Measurements from ENCODE around the gene SECTM1.
A peak's percentile ranks its signal among the peaks of the same experiment; 100 is the strongest.

The SECTM1 gene

DNA sequence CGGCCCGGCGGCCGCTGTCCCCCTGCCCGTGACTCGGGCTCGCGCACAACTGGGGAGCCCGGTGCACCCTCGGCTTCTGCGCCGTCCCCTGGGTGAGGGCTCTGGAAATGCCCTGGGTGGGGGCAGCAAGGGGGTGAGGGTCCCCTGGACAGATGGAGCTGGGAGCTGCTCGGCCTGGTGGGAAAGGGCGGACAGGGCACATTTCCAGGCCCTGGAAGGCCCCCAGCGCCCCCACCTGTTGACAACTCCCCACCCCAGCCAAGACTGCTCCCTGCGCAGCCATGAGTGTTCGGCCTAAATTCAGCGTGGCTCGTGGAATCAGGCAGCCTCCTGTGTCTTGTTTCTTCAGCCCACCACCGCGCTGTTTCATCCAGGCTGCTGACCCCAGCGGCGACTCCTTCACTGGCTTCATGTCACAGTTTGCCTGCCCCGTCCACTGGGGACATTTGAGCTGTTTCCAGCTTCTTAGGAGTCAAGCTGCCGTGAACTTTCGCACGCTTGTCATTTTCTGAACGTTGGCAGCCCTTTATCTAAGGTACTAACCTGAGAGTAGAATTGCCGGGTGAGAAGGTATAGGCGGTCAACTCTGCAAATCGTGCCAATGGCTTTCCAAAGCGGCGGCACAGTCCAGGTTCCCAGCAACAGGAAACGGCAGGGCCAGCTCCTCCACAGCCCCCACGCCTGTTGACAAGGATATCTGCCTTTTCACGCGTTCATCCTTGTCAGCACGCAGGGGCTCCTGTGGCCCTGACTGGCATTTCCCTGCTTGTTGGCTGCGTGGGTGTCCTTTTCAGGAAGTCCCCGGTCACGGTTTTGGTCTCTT, 38.9 kb upstream of the SECTM1 start:
- no peak for TF ChIP-seq BACH2 (CRISPR knock-in tag; IDR thresholded peaks at IDR 0.05; ENCODE audit: borderline replicate concordance)
- TF ChIP-seq CSDC2 (CRISPR knock-in tag; IDR thresholded peaks at IDR 0.05): no peak
- TF ChIP-seq, protein P1, sequence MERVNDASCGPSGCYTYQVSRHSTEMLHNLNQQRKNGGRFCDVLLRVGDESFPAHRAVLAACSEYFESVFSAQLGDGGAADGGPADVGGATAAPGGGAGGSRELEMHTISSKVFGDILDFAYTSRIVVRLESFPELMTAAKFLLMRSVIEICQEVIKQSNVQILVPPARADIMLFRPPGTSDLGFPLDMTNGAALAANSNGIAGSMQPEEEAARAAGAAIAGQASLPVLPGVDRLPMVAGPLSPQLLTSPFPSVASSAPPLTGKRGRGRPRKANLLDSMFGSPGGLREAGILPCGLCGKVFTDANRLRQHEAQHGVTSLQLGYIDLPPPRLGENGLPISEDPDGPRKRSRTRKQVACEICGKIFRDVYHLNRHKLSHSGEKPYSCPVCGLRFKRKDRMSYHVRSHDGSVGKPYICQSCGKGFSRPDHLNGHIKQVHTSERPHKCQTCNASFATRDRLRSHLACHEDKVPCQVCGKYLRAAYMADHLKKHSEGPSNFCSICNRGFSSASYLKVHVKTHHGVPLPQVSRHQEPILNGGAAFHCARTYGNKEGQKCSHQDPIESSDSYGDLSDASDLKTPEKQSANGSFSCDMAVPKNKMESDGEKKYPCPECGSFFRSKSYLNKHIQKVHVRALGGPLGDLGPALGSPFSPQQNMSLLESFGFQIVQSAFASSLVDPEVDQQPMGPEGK (CRISPR knock-in tag; IDR thresholded peaks at IDR 0.05; ENCODE audit: borderline replicate concordance): no peak
- no peak for TF ChIP-seq GLIS3 (CRISPR knock-in tag; IDR thresholded peaks at IDR 0.05)
- TF ChIP-seq ZNF70 (CRISPR knock-in tag; IDR thresholded peaks at IDR 0.05): no peak
- no peak for TF ChIP-seq ZNF565 (CRISPR knock-in tag; conservative IDR thresholded peaks at IDR 0.05; ENCODE audit: low read depth)
- no peak for TF ChIP-seq SNAI2 (CRISPR knock-in tag; IDR thresholded peaks at IDR 0.05)

DNA sequence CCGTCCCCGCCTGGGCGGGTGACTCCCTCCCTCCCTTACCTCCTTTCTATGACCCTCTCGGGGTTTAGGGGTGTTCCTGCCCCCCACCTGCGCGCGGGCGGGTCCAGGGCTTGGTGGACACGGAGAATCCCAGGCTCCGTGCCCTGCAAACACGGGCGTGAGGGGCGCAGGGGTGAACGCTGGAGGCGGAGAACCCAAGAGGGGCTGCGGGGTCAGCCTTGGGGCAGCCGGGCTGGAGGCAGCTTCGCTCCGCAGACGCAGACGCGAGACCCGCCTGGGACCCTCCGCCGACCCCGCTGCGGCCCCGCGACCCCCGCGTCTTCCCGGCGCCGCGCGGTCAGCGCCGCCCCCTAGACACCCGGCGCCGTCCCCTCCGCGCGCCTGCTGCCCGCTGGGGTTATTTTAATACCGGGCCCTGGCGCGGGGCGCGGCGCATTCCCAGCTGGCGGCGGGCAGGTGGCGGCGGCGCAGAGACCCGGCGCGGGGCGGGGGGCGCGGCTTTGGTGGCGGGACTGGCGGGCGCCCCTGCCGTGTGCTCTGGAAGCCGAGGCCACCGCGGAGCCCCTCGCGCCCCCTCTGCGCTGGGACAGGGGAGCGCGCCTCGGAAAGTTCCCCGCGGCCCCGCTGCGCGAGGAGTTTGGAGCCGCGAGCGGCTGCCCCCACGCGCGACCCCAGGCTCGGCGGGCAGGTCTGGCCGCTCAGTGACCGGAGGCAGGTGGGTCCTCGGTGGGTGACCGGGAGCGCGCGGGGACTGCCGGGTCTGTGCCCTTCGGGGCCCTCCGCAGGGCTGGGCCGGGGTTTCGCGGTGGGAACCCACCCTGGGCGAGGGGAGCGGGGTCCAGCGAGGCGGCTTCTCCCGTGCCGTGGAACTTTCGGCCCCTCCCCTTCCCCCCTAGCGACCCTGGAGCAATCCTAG, 38.0 kb upstream of the SECTM1 start, which contains the start of gene UTS2R:
Gene UTS2R (plus strand): TSS at position 433 of the 916 bp plus-strand sequence. CDS start 2,560 bp downstream, outside the sequence.
- no peak for ATAC-seq
- TF ChIP-seq ZNF70 (CRISPR knock-in tag; IDR thresholded peaks at IDR 0.05): no peak
- TF ChIP-seq, protein P2, sequence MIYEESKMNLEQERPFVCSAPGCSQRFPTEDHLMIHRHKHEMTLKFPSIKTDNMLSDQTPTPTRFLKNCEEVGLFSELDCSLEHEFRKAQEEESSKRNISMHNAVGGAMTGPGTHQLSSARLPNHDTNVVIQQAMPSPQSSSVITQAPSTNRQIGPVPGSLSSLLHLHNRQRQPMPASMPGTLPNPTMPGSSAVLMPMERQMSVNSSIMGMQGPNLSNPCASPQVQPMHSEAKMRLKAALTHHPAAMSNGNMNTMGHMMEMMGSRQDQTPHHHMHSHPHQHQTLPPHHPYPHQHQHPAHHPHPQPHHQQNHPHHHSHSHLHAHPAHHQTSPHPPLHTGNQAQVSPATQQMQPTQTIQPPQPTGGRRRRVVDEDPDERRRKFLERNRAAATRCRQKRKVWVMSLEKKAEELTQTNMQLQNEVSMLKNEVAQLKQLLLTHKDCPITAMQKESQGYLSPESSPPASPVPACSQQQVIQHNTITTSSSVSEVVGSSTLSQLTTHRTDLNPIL (CRISPR knock-in tag; IDR thresholded peaks at IDR 0.05; ENCODE audit: low read depth): no peak
- TF ChIP-seq ISL1 (CRISPR knock-in tag; IDR thresholded peaks at IDR 0.05): no peak

More for the DNA sequence above, 38.9 kb upstream of the SECTM1 start:
- ATAC-seq: no peak

DNA sequence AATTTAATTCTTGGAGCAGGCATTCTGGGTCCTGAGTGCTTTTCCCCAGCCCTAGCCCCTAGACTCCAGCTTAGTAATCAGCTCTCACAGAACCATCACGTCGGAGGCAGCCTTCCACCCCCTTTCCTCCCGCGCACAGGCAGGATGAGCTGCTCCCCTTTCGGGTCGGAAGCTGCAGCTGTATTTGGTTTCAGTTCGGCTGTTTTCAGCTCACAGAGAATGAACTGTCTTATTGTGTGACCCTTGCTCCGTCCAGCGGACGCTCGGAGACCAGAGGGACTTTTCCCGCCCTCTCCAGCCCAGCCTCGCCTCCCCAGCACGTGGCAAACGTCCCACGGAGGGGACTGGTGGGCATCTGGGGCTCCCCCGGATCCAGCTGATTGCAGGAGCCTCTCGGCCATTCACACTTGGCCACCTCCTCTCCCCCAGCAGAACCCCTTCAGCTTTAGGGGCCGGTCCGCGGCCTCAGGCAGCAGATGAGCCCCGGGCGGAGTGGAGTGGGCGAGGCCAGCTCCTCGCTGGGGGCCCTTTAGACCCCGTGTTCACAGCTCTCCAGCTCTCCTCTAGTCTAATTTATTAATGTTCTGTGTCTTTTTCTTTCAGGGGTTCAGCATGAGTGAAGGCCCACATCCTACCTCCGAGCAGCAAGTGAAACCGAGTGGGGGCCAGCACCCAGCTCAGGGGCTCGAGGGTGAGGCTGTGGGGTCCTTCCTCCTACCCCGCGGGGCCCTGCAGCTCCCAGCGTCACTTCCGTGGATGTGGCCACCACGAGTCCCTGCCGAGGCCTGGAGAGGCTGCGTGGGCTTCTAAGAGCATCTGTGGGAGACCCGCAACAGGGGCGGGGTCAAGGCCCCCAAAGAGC, 37.1 kb upstream of the SECTM1 start:
- TF ChIP-seq, protein P2 (CRISPR knock-in tag; IDR thresholded peaks at IDR 0.05; ENCODE audit: low read depth): no peak
- TF ChIP-seq CSDC2 (CRISPR knock-in tag; IDR thresholded peaks at IDR 0.05) (no peak), SNAI2 (CRISPR knock-in tag; IDR thresholded peaks at IDR 0.05) (no peak), ZNF565 (CRISPR knock-in tag; conservative IDR thresholded peaks at IDR 0.05; ENCODE audit: low read depth) (no peak), ISL1 (CRISPR knock-in tag; IDR thresholded peaks at IDR 0.05) (no peak), ZFP30 (CRISPR knock-in tag; IDR thresholded peaks at IDR 0.05) (no peak), ESRRG (CRISPR knock-in tag; IDR thresholded peaks at IDR 0.05) (no peak), GLIS3 (CRISPR knock-in tag; IDR thresholded peaks at IDR 0.05) (no peak), TCF4 (CRISPR knock-in tag; IDR thresholded peaks at IDR 0.05; ENCODE audit: borderline replicate concordance) (no peak), ZNF8 (CRISPR knock-in tag; IDR thresholded peaks at IDR 0.05) (no peak), ZFP3 (CRISPR knock-in tag; IDR thresholded peaks at IDR 0.05) (no peak), BACH2 (CRISPR knock-in tag; IDR thresholded peaks at IDR 0.05; ENCODE audit: borderline replicate concordance) (no peak)
- TF ChIP-seq, protein P3, sequence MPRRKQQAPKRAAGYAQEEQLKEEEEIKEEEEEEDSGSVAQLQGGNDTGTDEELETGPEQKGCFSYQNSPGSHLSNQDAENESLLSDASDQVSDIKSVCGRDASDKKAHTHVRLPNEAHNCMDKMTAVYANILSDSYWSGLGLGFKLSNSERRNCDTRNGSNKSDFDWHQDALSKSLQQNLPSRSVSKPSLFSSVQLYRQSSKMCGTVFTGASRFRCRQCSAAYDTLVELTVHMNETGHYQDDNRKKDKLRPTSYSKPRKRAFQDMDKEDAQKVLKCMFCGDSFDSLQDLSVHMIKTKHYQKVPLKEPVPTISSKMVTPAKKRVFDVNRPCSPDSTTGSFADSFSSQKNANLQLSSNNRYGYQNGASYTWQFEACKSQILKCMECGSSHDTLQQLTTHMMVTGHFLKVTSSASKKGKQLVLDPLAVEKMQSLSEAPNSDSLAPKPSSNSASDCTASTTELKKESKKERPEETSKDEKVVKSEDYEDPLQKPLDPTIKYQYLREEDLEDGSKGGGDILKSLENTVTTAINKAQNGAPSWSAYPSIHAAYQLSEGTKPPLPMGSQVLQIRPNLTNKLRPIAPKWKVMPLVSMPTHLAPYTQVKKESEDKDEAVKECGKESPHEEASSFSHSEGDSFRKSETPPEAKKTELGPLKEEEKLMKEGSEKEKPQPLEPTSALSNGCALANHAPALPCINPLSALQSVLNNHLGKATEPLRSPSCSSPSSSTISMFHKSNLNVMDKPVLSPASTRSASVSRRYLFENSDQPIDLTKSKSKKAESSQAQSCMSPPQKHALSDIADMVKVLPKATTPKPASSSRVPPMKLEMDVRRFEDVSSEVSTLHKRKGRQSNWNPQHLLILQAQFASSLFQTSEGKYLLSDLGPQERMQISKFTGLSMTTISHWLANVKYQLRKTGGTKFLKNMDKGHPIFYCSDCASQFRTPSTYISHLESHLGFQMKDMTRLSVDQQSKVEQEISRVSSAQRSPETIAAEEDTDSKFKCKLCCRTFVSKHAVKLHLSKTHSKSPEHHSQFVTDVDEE (CRISPR knock-in tag; IDR thresholded peaks at IDR 0.05): no peak
- ATAC-seq: peak; percentile 10; the same call in 2 of the 3 replicates

DNA sequence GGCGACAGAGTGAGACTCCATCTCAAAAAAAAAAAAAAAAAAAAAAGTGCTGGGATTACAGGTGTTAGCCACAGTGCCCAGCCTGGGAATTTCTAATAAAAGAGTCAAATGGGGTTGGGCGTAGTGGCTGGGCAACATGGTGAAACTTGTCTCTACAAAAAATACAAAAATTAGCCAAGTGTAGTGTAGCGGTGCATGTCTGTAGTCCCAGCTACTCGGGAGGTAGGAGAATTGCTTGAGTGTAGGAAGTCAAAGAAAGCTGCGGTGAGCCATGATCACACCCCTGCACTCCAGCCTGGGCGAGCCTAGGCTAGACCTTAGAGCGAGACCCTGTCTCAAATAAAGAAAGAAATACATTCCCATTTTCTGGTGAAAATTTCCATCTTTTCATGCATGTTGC, 35.6 kb upstream of the SECTM1 start:
- no peak for ATAC-seq
- TF ChIP-seq ZNF8 (CRISPR knock-in tag; IDR thresholded peaks at IDR 0.05) (no peak), ZC3H10 (CRISPR knock-in tag; IDR thresholded peaks at IDR 0.05) (no peak), ZNF70 (CRISPR knock-in tag; IDR thresholded peaks at IDR 0.05) (no peak), ARNTL (CRISPR knock-in tag; IDR thresholded peaks at IDR 0.05; ENCODE audit: borderline replicate concordance, low read depth) (no peak), CSDC2 (CRISPR knock-in tag; IDR thresholded peaks at IDR 0.05) (no peak), GLIS3 (CRISPR knock-in tag; IDR thresholded peaks at IDR 0.05) (no peak), PPARA (CRISPR knock-in tag; IDR thresholded peaks at IDR 0.05; ENCODE audit: borderline replicate concordance) (no peak)
- TF ChIP-seq, protein P4, sequence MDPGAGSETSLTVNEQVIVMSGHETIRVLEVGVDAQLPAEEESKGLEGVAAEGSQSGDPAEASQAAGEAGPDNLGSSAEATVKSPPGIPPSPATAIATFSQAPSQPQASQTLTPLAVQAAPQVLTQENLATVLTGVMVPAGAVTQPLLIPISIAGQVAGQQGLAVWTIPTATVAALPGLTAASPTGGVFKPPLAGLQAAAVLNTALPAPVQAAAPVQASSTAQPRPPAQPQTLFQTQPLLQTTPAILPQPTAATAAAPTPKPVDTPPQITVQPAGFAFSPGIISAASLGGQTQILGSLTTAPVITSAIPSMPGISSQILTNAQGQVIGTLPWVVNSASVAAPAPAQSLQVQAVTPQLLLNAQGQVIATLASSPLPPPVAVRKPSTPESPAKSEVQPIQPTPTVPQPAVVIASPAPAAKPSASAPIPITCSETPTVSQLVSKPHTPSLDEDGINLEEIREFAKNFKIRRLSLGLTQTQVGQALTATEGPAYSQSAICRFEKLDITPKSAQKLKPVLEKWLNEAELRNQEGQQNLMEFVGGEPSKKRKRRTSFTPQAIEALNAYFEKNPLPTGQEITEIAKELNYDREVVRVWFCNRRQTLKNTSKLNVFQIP (CRISPR knock-in tag; IDR thresholded peaks at IDR 0.05; ENCODE audit: borderline replicate concordance, low read depth): no peak
- TF ChIP-seq, protein P3 (CRISPR knock-in tag; IDR thresholded peaks at IDR 0.05): no peak
